Astrocyte of the cerebellum (primary cell): ENCODE data around the gene TMCC1.
"Not testable (repeated sequence)": the region's sequence is repeated elsewhere in the genome, so short reads cannot be mapped to it uniquely, and the experiment has no call there.

ENCODE experiments used
- DNase-seq: peaks from one replicate; pipeline ENCODE4 v3.0.0-alpha.2; 2011; ENCODE audit warnings: low read depth
- H3K4me3 ChIP-seq: 2 replicates; pipeline ENCODE4 v1.5.1; 2011; ENCODE audit warnings: mild to moderate bottlenecking, low read depth, low read length, moderate library complexity
- CTCF ChIP-seq: IDR thresholded peaks from 2 replicates; pipeline ENCODE4 v1.5.1; 2012; ENCODE audit warnings: low read length, low read depth, moderate library complexity, mild to moderate bottlenecking; ENCODE audit errors: missing control alignments
- in situ Hi-C: cut with HindIII; loops from 2 replicates; pipeline ENCODE4 v1.10.0; 2017; ENCODE audit warnings: low sequenced_read_pairs

TMCC1 gene

GRCh38 chr3:129611446-129611800, 282.1 kb downstream of the TMCC1 start:
- DNase-seq, result no peak
- TF ChIP-seq CTCF, result no peak
- H3K4me3 ChIP-seq, result no peak overlapping the region
- in situ Hi-C loops, result no loop called here

GRCh38 chr3:129610794-129611445, 282.6 kb downstream of the TMCC1 start:
- H3K4me3 ChIP-seq, in situ Hi-C loops, DNase-seq: not testable (repeated sequence)

GRCh38 chr3:129610276-129610675, 283.2 kb downstream of the TMCC1 start:
- TF ChIP-seq CTCF, result no peak
- in situ Hi-C loops, result no loop called here
- H3K4me3 ChIP-seq, result no peak overlapping the region
- no peak for DNase-seq

GRCh38 chr3:129609591-129610182, 283.8 kb downstream of the TMCC1 start:
- H3K4me3 ChIP-seq, result no peak overlapping the region
- in situ Hi-C loops, result no loop called here
- no peak for DNase-seq
- no peak for TF ChIP-seq CTCF

- DNase-seq, result no peak
- TF ChIP-seq CTCF, result no peak
- in situ Hi-C loops, result no loop called here
- H3K4me3 ChIP-seq, result no peak overlapping the region
Observed at GRCh38 chr3:129608936-129609590, 284.4 kb downstream of the TMCC1 start.

GRCh38 chr3:129608087-129608935, 285.2 kb downstream of the TMCC1 start:
- DNase-seq, result no peak
- peak; percentile 14 for TF ChIP-seq CTCF
- in situ Hi-C loops, result no loop called here
- no peak overlapping the region for H3K4me3 ChIP-seq
